ENCODE data around the gene MBNL2.

Gene MBNL2

GRCh38 chr13:97185751-97186150 lies 36.4 kb upstream of the MBNL2 start:
- no peak for DNase-seq (ENCODE audit: low read depth)
- H3K4me3 ChIP-seq (ENCODE audit: control insufficient read depth, low read depth, low read length) = no peak overlapping the region
- no peak for TF ChIP-seq CTCF (IDR thresholded peaks at IDR 0.05; ENCODE audit: control insufficient read depth, insufficient read depth, low read depth, low read length, missing control alignments)

GRCh38 chr13:97188207-97188606 lies 33.9 kb upstream of the MBNL2 start:
- no peak for DNase-seq (ENCODE audit: low read depth)
- TF ChIP-seq CTCF (IDR thresholded peaks at IDR 0.05; ENCODE audit: control insufficient read depth, insufficient read depth, low read depth, low read length, missing control alignments) = no peak
- no peak overlapping the region for H3K4me3 ChIP-seq (ENCODE audit: control insufficient read depth, low read depth, low read length)

- no peak overlapping the region for H3K4me3 ChIP-seq (ENCODE audit: control insufficient read depth, low read depth, low read length)
- DNase-seq (ENCODE audit: low read depth) = no peak
- no peak for TF ChIP-seq CTCF (IDR thresholded peaks at IDR 0.05; ENCODE audit: control insufficient read depth, insufficient read depth, low read depth, low read length, missing control alignments)
Measured at GRCh38 chr13:97189928-97190327, 32.2 kb upstream of the MBNL2 start.

GRCh38 chr13:97191142-97191541 lies 31.0 kb upstream of the MBNL2 start:
- DNase-seq (ENCODE audit: low read depth) = no peak
- no peak overlapping the region for H3K4me3 ChIP-seq (ENCODE audit: control insufficient read depth, low read depth, low read length)
- no peak for TF ChIP-seq CTCF (IDR thresholded peaks at IDR 0.05; ENCODE audit: control insufficient read depth, insufficient read depth, low read depth, low read length, missing control alignments)

GRCh38 chr13:97191615-97192014 lies 30.5 kb upstream of the MBNL2 start:
- DNase-seq (ENCODE audit: low read depth) = no peak
- H3K4me3 ChIP-seq (ENCODE audit: control insufficient read depth, low read depth, low read length) = no peak overlapping the region
- no peak for TF ChIP-seq CTCF (IDR thresholded peaks at IDR 0.05; ENCODE audit: control insufficient read depth, insufficient read depth, low read depth, low read length, missing control alignments)

- TF ChIP-seq CTCF (IDR thresholded peaks at IDR 0.05; ENCODE audit: control insufficient read depth, insufficient read depth, low read depth, low read length, missing control alignments) = no peak
- no peak for DNase-seq (ENCODE audit: low read depth)
- H3K4me3 ChIP-seq (ENCODE audit: control insufficient read depth, low read depth, low read length) = no peak overlapping the region
Measured at GRCh38 chr13:97192166-97192565, 30.0 kb upstream of the MBNL2 start.

GRCh38 chr13:97193577-97193976 lies 28.6 kb upstream of the MBNL2 start:
- DNase-seq (ENCODE audit: low read depth) = no peak
- TF ChIP-seq CTCF (IDR thresholded peaks at IDR 0.05; ENCODE audit: control insufficient read depth, insufficient read depth, low read depth, low read length, missing control alignments) = no peak
- H3K4me3 ChIP-seq (ENCODE audit: control insufficient read depth, low read depth, low read length) = no peak overlapping the region
